ACC112 (cell line): ENCODE measurements around the gene DHRSX.
"Not testable (repeated sequence)": the region's sequence is repeated elsewhere in the genome, so short reads cannot be mapped to it uniquely, and the experiment has no call there.

Experiments
- H2AFZ ChIP-seq: fragments of 200-600 bp; sonication (generic); one replicate; pipeline ENCODE4 v1.6.0; 2017; ENCODE audit warnings: antibody characterized with exemption, low read length; ENCODE audit not compliant: unreplicated experiment
- H3K27ac ChIP-seq: fragments of 200-600 bp; sonication (generic); 2 replicates; pipeline ENCODE4 v1.5.1; 2014; ENCODE audit warnings: low read depth, mild to moderate bottlenecking, antibody characterized with exemption, low read length, moderate library complexity
- H3K27me3 ChIP-seq: fragments of 200-600 bp; sonication (generic); 2 replicates; pipeline ENCODE4 v1.6.1; 2014; ENCODE audit warnings: mild to moderate bottlenecking, antibody characterized with exemption, low read length, moderate library complexity, mixed read lengths; ENCODE audit not compliant: insufficient read depth
- H3K36me3 ChIP-seq: fragments of 200-600 bp; sonication (generic); 2 replicates; pipeline ENCODE4 v1.6.1; 2016; ENCODE audit warnings: mild to moderate bottlenecking, antibody characterized with exemption, low read length, moderate library complexity, mixed read lengths; ENCODE audit not compliant: insufficient read depth
- H3K4me1 ChIP-seq: fragments of 200-600 bp; sonication (generic); one replicate; pipeline ENCODE4 v1.6.1; 2016; ENCODE audit warnings: low read length, mixed read lengths; ENCODE audit not compliant: insufficient read depth, unreplicated experiment, control insufficient read depth
- H3K4me3 ChIP-seq: fragments of 200-600 bp; sonication (generic); 2 replicates; pipeline ENCODE4 v1.5.1; 2014; ENCODE audit warnings: mild to moderate bottlenecking, low read depth, low read length
- H3K79me2 ChIP-seq: fragments of 200-600 bp; sonication (generic); one replicate; pipeline ENCODE4 v1.6.0; 2016; ENCODE audit warnings: low read length; ENCODE audit not compliant: control insufficient read depth, unreplicated experiment, insufficient read depth

Gene DHRSX

GRCh38 chrX:2282490-2283090 is 218.2 kb downstream of the DHRSX start:
- no peak overlapping the region for H3K27ac ChIP-seq
- no peaks in the 10 kb centered on the region for H3K4me1 ChIP-seq
- no peak overlapping the region for H2AFZ ChIP-seq
- no peak overlapping the region for H3K4me3 ChIP-seq
- H3K79me2 ChIP-seq: no peaks in the 10 kb centered on the region
- peaks cover 5% of the 10 kb centered on the region for H3K36me3 ChIP-seq
- H3K27me3 ChIP-seq: no peaks in the 10 kb centered on the region

GRCh38 chrX:2272337-2272736 is 228.4 kb downstream of the DHRSX start:
- no peaks in the 10 kb centered on the region for H3K4me1 ChIP-seq
- no peak overlapping the region for H2AFZ ChIP-seq
- H3K36me3 ChIP-seq: peaks cover 3% of the 10 kb centered on the region; the same call in 1 of the 2 replicates
- no peaks in the 10 kb centered on the region for H3K79me2 ChIP-seq
- no peaks in the 10 kb centered on the region for H3K27me3 ChIP-seq
- H3K27ac ChIP-seq: no peak overlapping the region
- H3K4me3 ChIP-seq: no peak overlapping the region

- H3K27me3 ChIP-seq, H3K79me2 ChIP-seq, H3K4me3 ChIP-seq, H3K4me1 ChIP-seq, H3K36me3 ChIP-seq, H2AFZ ChIP-seq, H3K27ac ChIP-seq: not testable (repeated sequence)
Observed at GRCh38 chrX:2271595-2271994, 229.2 kb downstream of the DHRSX start.

GRCh38 chrX:2270783-2271182 is 230.0 kb downstream of the DHRSX start:
- H2AFZ ChIP-seq, H3K79me2 ChIP-seq, H3K27ac ChIP-seq, H3K27me3 ChIP-seq, H3K4me1 ChIP-seq, H3K4me3 ChIP-seq: not testable (repeated sequence)
- H3K36me3 ChIP-seq: peaks cover 13% of the 10 kb centered on the region; the same call in 1 of the 2 replicates

- Histone ChIP-seq H3K27me3 (no peaks in the 10 kb centered on the region), H2AFZ (no peak overlapping the region), H3K4me3 (no peak overlapping the region), H3K27ac (no peak overlapping the region), H3K4me1 (no peaks in the 10 kb centered on the region), H3K36me3 (peaks cover 10% of the 10 kb centered on the region; the same call in 1 of the 2 replicates), H3K79me2 (no peaks in the 10 kb centered on the region)
Observed at GRCh38 chrX:2267890-2268289, 232.9 kb downstream of the DHRSX start.

GRCh38 chrX:2266445-2267349 is 234.1 kb downstream of the DHRSX start:
- H3K27me3 ChIP-seq: no peaks in the 10 kb centered on the region

GRCh38 chrX:2265658-2266444 is 234.9 kb downstream of the DHRSX start:
- not testable (repeated sequence) for H3K79me2 ChIP-seq, H3K27ac ChIP-seq, H3K4me1 ChIP-seq, H3K4me3 ChIP-seq, H2AFZ ChIP-seq, H3K27me3 ChIP-seq
- H3K36me3 ChIP-seq: peaks cover 10% of the 10 kb centered on the region; the same call in 1 of the 2 replicates

More at GRCh38 chrX:2266445-2267349, 234.1 kb downstream of the DHRSX start:
- peaks cover 10% of the 10 kb centered on the region; the same call in 1 of the 2 replicates for H3K36me3 ChIP-seq
- H3K79me2 ChIP-seq: no peaks in the 10 kb centered on the region
- H3K4me3 ChIP-seq: no peak overlapping the region
- H3K4me1 ChIP-seq: no peaks in the 10 kb centered on the region
- no peak overlapping the region for H2AFZ ChIP-seq
- no peak overlapping the region for H3K27ac ChIP-seq

GRCh38 chrX:2264179-2265030 is 236.4 kb downstream of the DHRSX start:
- no peaks in the 10 kb centered on the region for H3K27me3 ChIP-seq
- no peak overlapping the region for H3K27ac ChIP-seq
- H2AFZ ChIP-seq: no peak overlapping the region
- no peak overlapping the region for H3K4me3 ChIP-seq
- H3K4me1 ChIP-seq: no peaks in the 10 kb centered on the region
- H3K36me3 ChIP-seq: peaks cover 10% of the 10 kb centered on the region; the same call in 1 of the 2 replicates
- H3K79me2 ChIP-seq: no peaks in the 10 kb centered on the region

- Histone ChIP-seq H3K27me3 (no peaks in the 10 kb centered on the region), H3K4me3 (no peak overlapping the region), H3K79me2 (no peaks in the 10 kb centered on the region), H3K27ac (no peak overlapping the region), H2AFZ (no peak overlapping the region), H3K4me1 (no peaks in the 10 kb centered on the region), H3K36me3 (peaks cover 10% of the 10 kb centered on the region; the same call in 1 of the 2 replicates)
Observed at GRCh38 chrX:2263203-2263602, 237.6 kb downstream of the DHRSX start.

GRCh38 chrX:2262668-2263055 is 238.1 kb downstream of the DHRSX start:
- H3K79me2 ChIP-seq: no peaks in the 10 kb centered on the region
- no peak overlapping the region for H3K27ac ChIP-seq
- no peaks in the 10 kb centered on the region for H3K4me1 ChIP-seq
- H3K4me3 ChIP-seq: no peak overlapping the region
- H2AFZ ChIP-seq: no peak overlapping the region
- peaks cover 10% of the 10 kb centered on the region; the same call in 1 of the 2 replicates for H3K36me3 ChIP-seq
- H3K27me3 ChIP-seq: no peaks in the 10 kb centered on the region
